NCI-H187 (cell line): Measurements from ENCODE around the gene ZMYND10.
"Not testable (repeated sequence)": the region's sequence is repeated elsewhere in the genome, so short reads cannot be mapped to it uniquely, and the experiment has no call there.

Experiments
- DNase-seq, 2 experiments: peaks; one replicate each; lab custom pipeline; 2025; lab: John Stamatoyannopoulos, UW

The ZMYND10 gene

GRCh38 chr3:50325113-50325480, 20.4 kb downstream of the ZMYND10 start:
- no peak for DNase-seq

GRCh38 chr3:50324351-50325112, 21.0 kb downstream of the ZMYND10 start:
- DNase-seq, result peak in 1 of 2 experiments; percentile 8

- DNase-seq, result no peak
Measured at GRCh38 chr3:50323614-50324199, 21.8 kb downstream of the ZMYND10 start.

GRCh38 chr3:50323092-50323600, 22.4 kb downstream of the ZMYND10 start:
- DNase-seq, result no peak

GRCh38 chr3:50322386-50323091, 23.0 kb downstream of the ZMYND10 start, which contains the start of gene HYAL2:
Gene HYAL2 (minus strand): TSS chr3:50322745. CDS start chr3:50320489, 2,256 bp downstream.
- no peak for DNase-seq

GRCh38 chr3:50322115-50322385, 23.5 kb downstream of the ZMYND10 start:
- DNase-seq, result no peak

- peak; percentile 53 to 64 for DNase-seq
Measured at GRCh38 chr3:50321336-50322114, 24.0 kb downstream of the ZMYND10 start.

GRCh38 chr3:50320853-50321335, 24.6 kb downstream of the ZMYND10 start:
- DNase-seq, result peak; percentile 42 to 44

GRCh38 chr3:50319894-50320625, 25.5 kb downstream of the ZMYND10 start:
- DNase-seq, result no peak

- no peak for DNase-seq
Measured at GRCh38 chr3:50319181-50319893, 26.2 kb downstream of the ZMYND10 start.

GRCh38 chr3:50318615-50319014, 26.9 kb downstream of the ZMYND10 start:
- DNase-seq, result no peak

- no peak for DNase-seq
Measured at GRCh38 chr3:50318163-50318562, 27.4 kb downstream of the ZMYND10 start.

GRCh38 chr3:50317300-50317699, 28.2 kb downstream of the ZMYND10 start:
- DNase-seq, result no peak

GRCh38 chr3:50316657-50317242, 28.8 kb downstream of the ZMYND10 start:
- peak in 1 of 2 experiments; percentile 11 for DNase-seq

- no peak for DNase-seq
Measured at GRCh38 chr3:50314816-50315215, 30.7 kb downstream of the ZMYND10 start.

GRCh38 chr3:50314342-50314741, 31.2 kb downstream of the ZMYND10 start:
- DNase-seq, result no peak

GRCh38 chr3:50312041-50312440, 33.5 kb downstream of the ZMYND10 start:
- not testable (repeated sequence) for DNase-seq

- DNase-seq, result no peak
Measured at GRCh38 chr3:50304601-50305000, 40.9 kb downstream of the ZMYND10 start.

GRCh38 chr3:50303013-50303815, 42.3 kb downstream of the ZMYND10 start, which contains the start of gene HYAL1:
Gene HYAL1 (minus strand): TSS chr3:50303574. CDS start chr3:50302956, 618 bp downstream.
- no peak for DNase-seq
